Immature natural killer cell (primary cell): ENCODE data around the gene MPP7. TPM values are rescaled to one million over a fixed set of nuclear protein-coding genes. Genes with fewer than 3 reads are reported as not detected.
"Not testable (repeated sequence)": the region's sequence is repeated elsewhere in the genome, so short reads cannot be mapped to it uniquely, and the experiment has no call there.

ENCODE experiments used
- DNase-seq, 3 donors: peaks; one replicate each; pipeline ENCODE4 v3.0.0; 2022; ENCODE audit warnings: mixed read lengths in 1 of 3
- H3K27ac Mint-ChIP-seq, 6 donors: one replicate each; pipeline ENCODE4 v1.8.0; 2020; ENCODE audit warnings: mixed read lengths in 6 of 6, mild to moderate bottlenecking in 5 of 6, inconsistent platforms in 4 of 6, moderate library complexity in 3 of 6
- H3K27me3 Mint-ChIP-seq, 3 donors: one replicate each; pipeline ENCODE4 v1.8.0; 2020 to 2021; ENCODE audit warnings: low read depth in 3 of 3, mild to moderate bottlenecking in 3 of 3, mixed read lengths in 3 of 3, moderate library complexity in 3 of 3, inconsistent platforms in 1 of 3
- H3K36me3 Mint-ChIP-seq, 3 donors: one replicate each; pipeline ENCODE4 v1.8.0; 2020; ENCODE audit warnings: mixed read lengths in 3 of 3, inconsistent platforms in 2 of 3, mild to moderate bottlenecking in 2 of 3
- H3K4me1 Mint-ChIP-seq, 2 donors: one replicate each; pipeline ENCODE4 v1.8.0; 2020; ENCODE audit warnings: inconsistent platforms in 2 of 2, mild to moderate bottlenecking in 2 of 2, mixed read lengths in 2 of 2, moderate library complexity in 1 of 2
- H3K4me3 Mint-ChIP-seq, 5 donors: one replicate each; pipeline ENCODE4 v1.8.0; 2020; ENCODE audit warnings: mild to moderate bottlenecking in 5 of 5, mixed read lengths in 5 of 5, inconsistent platforms in 3 of 5, moderate library complexity in 3 of 5
- H3K9me3 Mint-ChIP-seq, 6 donors: one replicate each; pipeline ENCODE4 v1.8.0; 2020; ENCODE audit warnings: mild to moderate bottlenecking in 6 of 6, mixed read lengths in 6 of 6, inconsistent platforms in 4 of 6, moderate library complexity in 3 of 6
- polyA plus RNA-seq, 3 donors: library from polyadenylated mRNA; unstranded; fragments of 300-500 nt; fragmentation: Illumina TruSeq; gene quantifications; one replicate each; pipeline ENCODE4 v1.2.3, GENCODE V29; 2021

Gene MPP7
- 10 to 100 TPM; 11.7 to 20.9 (median 14.9) TPM for polyA plus RNA-seq

DNA sequence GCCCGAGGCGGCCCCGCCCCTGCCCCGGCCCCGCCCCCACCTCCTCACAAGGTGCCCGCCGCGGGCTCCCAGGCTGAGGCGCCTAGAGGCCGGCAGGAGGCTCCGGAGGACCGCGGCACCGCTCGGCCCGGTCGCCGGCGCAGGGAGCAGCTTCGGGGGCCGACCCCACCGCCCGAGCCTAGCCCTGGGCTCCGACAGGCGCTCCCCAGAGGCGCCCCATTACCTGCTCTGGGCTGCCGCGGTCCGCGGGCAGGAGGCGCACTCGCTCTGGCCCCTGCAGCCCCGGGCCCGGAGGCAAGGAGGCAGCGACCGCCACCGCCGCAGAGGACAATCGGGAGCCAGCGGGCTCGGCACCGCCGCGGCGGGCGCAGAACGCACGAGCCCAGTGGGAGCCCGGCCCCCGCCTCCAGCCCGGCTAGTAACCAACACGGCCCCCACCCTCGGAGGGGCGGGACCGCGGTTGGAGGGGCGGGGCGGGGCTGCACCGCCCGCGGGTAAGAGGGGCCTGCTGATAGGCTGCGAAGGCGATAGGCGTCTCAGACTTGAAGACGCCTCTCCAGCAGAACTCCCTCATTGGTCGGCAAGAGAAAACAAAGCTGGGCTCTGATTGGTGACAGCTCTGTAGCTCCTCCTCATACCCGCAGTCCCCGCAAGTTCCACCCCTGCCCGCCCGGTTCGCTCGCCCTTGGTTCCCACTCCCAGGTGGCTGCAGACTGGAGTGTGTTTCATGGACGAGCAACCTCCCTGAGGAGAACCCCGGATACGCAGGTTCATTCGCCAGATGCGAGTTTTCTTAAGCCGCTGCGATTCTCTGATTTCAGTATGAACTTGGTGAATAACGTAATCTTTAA, at the start of gene MPP7:
TSS of gene MPP7 (minus strand) at position 427 of the 851 bp plus-strand sequence. CDS start 64,460 bp downstream, outside the sequence.
- H3K4me3 Mint-ChIP-seq, result peak within 1 kb of the TSS; percentile 89 to 98 (median 94)
- H3K36me3 Mint-ChIP-seq, result no peaks in the 10 kb centered on the region
- H3K9me3 Mint-ChIP-seq, result no peaks in the 10 kb centered on the region
- H3K27ac Mint-ChIP-seq, result peak within 1 kb of the TSS; percentile 81 to 93 (median 91)
- peaks cover 29 to 36% of the 10 kb centered on the region in 2 donors for H3K4me1 Mint-ChIP-seq
- DNase-seq, result peak; percentile 97 to 98 (median 98)
- peaks cover 4 to 11% (median 6%) of the 10 kb centered on the region in 3 donors for H3K27me3 Mint-ChIP-seq

DNA sequence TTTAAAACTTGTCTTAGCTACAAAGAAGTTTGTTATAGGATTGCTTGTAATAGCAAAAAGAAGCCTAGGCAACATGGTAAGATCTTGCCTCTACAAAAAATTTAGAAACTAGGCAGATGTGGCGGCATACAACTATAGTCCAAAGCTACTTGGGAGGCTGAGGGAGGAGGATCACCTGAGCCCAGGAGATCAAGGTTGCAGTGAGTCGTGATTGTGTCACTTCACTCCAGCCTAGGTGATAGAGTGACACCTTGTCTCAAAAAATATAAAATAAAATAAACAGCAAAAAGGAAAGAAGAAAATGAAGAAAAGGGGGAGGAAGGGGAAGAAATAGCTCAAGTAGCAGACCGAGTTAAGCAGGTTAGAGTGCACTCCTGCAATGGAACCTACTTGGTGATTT, 47.0 kb upstream of the MPP7 start:
- no peak for DNase-seq
- Mint-ChIP-seq H3K9me3 (peaks cover 1 to 9% (median 5%) of the 10 kb centered on the region in 6 donors), H3K27ac (no peak overlapping the region), H3K36me3 (peaks cover 4 to 9% (median 6%) of the 10 kb centered on the region in 3 donors), H3K27me3 (peaks cover 0 to 11% (median 10%) of the 10 kb centered on the region in 3 donors), H3K4me1 (no peaks in the 10 kb centered on the region), H3K4me3 (no peak overlapping the region)

DNA sequence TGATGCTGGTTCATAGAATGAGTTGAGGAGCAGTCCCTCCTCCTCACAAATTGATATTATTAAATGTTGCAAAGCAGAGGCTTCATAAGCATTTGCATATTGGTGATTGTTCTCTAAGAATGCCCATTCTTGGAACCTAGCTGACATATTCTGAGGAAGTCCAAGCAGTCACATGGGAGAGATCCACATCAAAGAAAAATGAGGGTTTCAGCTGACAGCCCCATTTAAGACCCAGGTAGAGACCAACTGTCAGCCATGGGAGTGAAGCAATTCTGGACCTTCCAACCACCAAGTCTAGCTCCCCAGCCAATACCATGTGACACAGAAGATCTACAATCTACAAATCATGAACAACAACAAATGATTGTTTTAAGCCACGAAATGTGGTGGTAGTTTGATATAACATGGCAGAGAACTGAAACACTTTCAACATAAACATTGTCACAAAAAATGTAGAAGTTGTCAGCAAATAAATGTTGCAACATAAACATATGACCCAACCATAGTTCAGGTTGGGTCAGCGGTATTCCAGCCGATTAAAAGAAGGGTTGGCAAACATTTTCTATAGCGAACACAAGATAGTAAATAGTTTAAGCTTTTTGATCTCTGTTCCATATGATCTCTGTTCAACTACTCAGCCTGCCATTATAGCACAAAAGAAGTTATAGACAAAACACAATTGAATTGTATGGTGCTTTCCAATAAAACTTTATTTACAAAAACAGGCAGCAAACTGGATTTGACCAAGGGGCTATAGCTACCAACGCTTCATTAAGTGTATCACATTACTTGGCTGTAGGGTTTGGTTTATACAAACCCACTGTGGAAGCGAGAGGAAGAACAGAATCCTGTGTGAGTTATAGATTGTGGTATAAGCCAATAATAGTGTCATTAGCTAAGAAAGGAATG, 41.4 kb upstream of the MPP7 start:
- DNase-seq, result no peak
- Mint-ChIP-seq H3K9me3 (peaks cover 1 to 9% (median 5%) of the 10 kb centered on the region in 6 donors), H3K27ac (no peak overlapping the region), H3K27me3 (peaks cover 1 to 16% (median 10%) of the 10 kb centered on the region in 3 donors), H3K36me3 (peaks cover 0 to 13% (median 11%) of the 10 kb centered on the region in 3 donors), H3K4me1 (no peaks in the 10 kb centered on the region), H3K4me3 (no peak overlapping the region)

DNA sequence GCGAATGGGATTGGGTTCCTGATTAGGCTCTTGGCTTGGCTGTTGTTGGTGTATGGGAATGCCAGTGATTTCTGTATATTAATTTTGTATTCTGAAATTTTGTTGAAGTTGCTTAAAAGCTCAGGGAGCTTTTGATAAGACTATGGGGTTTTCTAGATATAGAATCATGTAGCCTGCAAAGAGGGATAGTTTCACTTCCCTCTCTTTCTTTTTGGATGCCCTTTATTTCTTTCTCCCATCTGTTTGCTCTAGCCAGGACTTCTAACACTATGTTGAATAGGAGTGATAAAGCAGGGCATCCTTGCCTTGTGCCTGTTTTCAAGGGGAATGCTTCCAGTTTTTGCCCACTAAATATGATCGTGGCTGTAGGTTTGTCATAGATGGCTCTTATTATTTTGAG, 40.4 kb upstream of the MPP7 start:
- no peak overlapping the region for H3K4me3 Mint-ChIP-seq
- DNase-seq, result no peak
- peaks cover 1 to 9% (median 5%) of the 10 kb centered on the region in 6 donors for H3K9me3 Mint-ChIP-seq
- H3K36me3 Mint-ChIP-seq, result peaks cover 0 to 13% (median 11%) of the 10 kb centered on the region in 3 donors
- no peaks in the 10 kb centered on the region for H3K4me1 Mint-ChIP-seq
- peaks cover 3 to 16% (median 10%) of the 10 kb centered on the region in 3 donors for H3K27me3 Mint-ChIP-seq
- no peak overlapping the region for H3K27ac Mint-ChIP-seq

DNA sequence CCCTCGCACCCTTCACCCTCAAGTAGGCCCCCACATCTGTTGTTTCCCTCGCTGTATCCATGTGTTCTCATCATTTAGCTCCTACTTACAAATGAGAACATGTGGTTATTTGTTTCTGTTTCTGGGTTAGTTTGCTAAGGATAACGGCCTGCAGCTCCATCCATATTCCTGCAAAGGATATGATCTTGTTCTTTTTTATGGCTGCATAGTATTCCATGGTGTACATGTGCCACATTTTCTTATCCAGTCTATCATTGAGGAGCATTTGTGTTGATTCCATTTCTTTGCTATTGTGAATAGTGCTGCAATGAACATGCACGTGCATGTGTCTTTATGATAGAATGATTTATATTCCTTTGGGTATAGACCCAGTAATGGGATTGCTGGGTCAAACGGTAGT, 38.8 kb upstream of the MPP7 start:
- H3K4me3 Mint-ChIP-seq, DNase-seq, H3K9me3 Mint-ChIP-seq, H3K36me3 Mint-ChIP-seq, H3K27ac Mint-ChIP-seq: not testable (repeated sequence)
- peaks cover 10 to 11% of the 10 kb centered on the region in 2 donors for H3K4me1 Mint-ChIP-seq
- peaks cover 3 to 15% (median 8%) of the 10 kb centered on the region in 3 donors for H3K27me3 Mint-ChIP-seq

DNA sequence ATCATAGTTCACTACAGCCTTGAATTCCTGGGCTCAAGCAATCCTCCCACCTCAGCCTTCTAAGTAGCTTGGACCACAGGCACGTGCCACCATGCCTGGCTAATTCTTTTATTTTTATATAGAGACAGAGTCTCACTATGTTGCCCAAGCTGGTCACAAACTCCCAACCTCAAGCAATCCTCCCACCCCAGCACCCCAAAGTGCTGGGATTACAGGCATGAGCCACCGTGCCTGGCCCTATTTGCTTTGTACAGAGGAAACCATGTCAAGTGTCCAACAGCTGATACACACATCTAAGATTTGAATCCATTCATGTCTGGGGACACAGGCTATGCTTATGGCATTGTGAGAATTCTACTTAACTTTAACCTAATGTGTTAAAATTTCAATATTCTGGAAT, 29.9 kb upstream of the MPP7 start:
- DNase-seq, result peak in 2 of 3 donors; percentile 5 to 9
- Mint-ChIP-seq H3K36me3 (peaks cover 0 to 3% (median 0%) of the 10 kb centered on the region in 3 donors), H3K27ac (peak overlapping the region; percentile 99 to 100 (median 100)), H3K27me3 (peaks cover 20 to 27% (median 26%) of the 10 kb centered on the region in 3 donors), H3K4me3 (peak overlapping the region; percentile 27 to 94 (median 75)), H3K9me3 (peaks cover 0 to 2% (median 0%) of the 10 kb centered on the region in 6 donors), H3K4me1 (peaks cover 64 to 83% of the 10 kb centered on the region in 2 donors)

DNA sequence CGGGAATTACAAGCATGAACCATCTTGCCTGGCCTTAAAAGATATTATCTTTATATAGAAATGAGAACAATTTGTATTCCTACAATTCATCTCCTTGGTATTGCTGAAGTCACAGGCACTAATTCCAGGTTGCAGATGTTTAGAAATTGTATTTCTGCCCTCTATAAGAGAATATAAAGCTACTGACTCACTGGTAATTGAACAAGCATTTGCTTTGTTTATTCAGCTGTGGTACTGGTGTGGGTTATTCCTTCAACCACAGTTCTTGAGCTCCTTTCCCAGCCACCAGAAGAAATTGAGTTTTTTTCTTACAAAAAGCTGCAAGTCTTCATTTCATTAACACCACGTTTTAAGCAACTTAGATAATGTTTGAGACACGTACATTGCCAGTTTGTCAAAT, 29.0 kb upstream of the MPP7 start:
- peak; percentile 24 to 36 (median 33) for DNase-seq
- Mint-ChIP-seq H3K27me3 (peaks cover 20 to 27% (median 26%) of the 10 kb centered on the region in 3 donors), H3K4me3 (peak overlapping the region; percentile 26 to 94 (median 73)), H3K27ac (peak overlapping the region; percentile 99 to 100 (median 100)), H3K9me3 (peaks cover 0 to 2% (median 0%) of the 10 kb centered on the region in 6 donors), H3K4me1 (peaks cover 57 to 78% of the 10 kb centered on the region in 2 donors), H3K36me3 (peaks cover 0 to 3% (median 0%) of the 10 kb centered on the region in 3 donors)

DNA sequence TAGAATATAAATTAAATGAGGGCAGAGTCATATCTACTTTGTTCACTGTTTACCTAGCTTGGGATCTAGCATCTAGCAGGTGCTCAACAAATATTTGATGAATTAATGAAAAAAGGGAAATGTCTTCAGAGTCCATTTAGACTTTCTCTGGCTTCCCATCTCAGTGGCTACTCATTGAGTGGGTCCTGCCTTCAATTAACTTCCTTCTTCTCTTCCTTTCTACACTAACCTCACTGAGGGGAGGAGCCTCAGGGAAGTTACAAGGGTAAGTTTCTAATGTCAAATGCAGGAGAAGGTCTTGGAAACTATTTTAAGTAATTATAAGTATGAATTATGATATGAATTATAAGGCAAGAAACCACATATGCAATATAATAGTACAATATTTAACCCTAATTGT, 28.2 kb upstream of the MPP7 start:
- Mint-ChIP-seq H3K4me3 (peak overlapping the region; percentile 14 to 69 (median 41)), H3K27ac (peak overlapping the region; percentile 79 to 99 (median 87)), H3K4me1 (peaks cover 58 to 78% of the 10 kb centered on the region in 2 donors), H3K27me3 (peaks cover 20 to 24% (median 24%) of the 10 kb centered on the region in 3 donors), H3K36me3 (peaks cover 0 to 4% (median 3%) of the 10 kb centered on the region in 3 donors), H3K9me3 (peaks cover 0 to 2% (median 0%) of the 10 kb centered on the region in 6 donors)
- DNase-seq, result no peak

DNA sequence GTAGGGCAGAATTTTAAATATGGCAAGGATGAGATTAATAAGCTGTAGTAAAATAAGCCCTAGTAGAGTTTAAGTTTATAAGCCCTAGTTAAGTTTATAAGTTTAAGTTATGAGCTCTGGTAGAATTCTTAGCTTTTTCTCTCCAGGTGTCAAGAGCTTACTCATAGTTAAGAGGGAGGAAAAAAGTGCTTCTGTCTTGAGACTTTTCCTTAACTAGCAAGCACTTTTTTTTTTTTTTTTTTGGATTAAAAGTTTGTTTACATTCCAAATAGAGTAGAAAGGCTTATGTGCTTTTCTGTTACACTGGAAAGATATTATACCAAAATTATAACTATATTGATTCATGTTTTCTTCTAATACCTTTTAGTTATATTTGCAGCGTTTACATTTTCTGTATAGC, 25.5 kb upstream of the MPP7 start:
- H3K27ac Mint-ChIP-seq, result peak overlapping the region in 2 of 6 donors; percentile 35 to 84
- no peak overlapping the region for H3K4me3 Mint-ChIP-seq
- H3K9me3 Mint-ChIP-seq, result no peaks in the 10 kb centered on the region
- H3K4me1 Mint-ChIP-seq, result peaks cover 40 to 57% of the 10 kb centered on the region in 2 donors
- DNase-seq, result no peak
- H3K27me3 Mint-ChIP-seq, result peaks cover 3 to 4% (median 3%) of the 10 kb centered on the region in 3 donors
- H3K36me3 Mint-ChIP-seq, result peaks cover 0 to 4% (median 3%) of the 10 kb centered on the region in 3 donors

DNA sequence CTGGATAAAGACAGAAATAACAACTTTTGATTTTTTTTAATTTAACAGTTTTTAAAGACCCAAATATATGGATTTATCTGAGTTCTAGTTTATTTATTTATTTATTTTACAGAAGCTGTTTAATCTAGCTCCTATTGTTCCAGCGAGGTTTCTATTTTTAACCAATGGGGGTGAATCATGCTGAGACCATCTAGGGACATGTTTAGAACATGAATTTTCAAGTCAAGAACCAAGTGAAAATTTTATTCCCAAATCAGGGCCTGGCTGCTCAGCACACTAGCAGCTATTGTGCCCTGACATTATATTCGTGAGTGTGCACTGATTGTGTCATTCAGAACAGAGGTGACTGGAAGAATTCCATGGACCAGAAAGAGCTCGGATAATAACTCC, 24.6 kb upstream of the MPP7 start:
- peak overlapping the region in 2 of 6 donors; percentile 34 to 40 for H3K27ac Mint-ChIP-seq
- no peak overlapping the region for H3K4me3 Mint-ChIP-seq

DNA sequence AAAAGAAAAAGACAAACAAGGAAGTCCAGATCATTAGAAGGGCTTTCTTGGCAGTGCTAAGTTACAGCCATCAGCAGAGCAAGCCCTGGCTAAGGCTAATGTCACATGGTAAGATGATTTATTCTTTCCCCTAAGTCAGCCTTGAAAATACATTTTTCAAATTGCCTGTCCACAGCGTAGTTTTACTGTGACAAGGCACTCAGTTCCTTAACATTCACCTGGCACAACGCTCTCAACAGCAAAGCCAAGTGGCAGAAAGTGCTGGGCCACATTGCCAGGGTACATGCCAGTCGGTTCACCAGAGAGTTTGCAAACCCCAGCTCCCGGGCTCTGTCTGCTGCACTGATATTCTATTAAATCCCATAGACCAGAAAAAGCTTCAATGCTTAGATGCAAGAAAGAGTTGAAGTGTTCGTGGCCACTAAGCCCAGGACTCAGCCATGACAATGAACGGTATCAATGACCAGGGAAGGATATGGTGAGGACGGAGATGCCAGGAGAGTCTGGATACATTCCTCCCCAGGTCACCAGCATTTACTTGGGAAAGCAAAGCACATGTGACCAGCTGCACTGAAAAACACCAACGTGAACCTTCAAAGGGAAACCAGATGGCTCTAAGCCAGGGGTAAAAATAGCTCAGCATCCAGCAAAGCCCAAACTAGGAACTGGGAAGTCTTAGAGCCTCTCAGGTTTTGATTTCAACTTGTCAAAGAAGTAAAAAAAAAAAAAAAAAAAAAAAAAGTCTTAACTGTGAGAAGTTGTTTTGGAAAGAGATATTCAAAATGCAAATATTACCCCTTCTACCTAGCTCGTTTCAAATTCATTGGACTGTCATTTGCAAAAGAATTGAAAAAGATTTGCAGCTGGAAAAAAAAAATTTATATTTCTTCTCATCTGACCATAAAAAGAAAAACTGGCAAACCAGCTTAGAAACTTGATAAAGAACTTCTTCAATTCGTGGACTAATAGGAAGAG, 23.9 kb upstream of the MPP7 start:
- no peaks in the 10 kb centered on the region for H3K9me3 Mint-ChIP-seq
- peaks cover 26 to 41% of the 10 kb centered on the region in 2 donors for H3K4me1 Mint-ChIP-seq
- peaks cover 0 to 1% (median 0%) of the 10 kb centered on the region in 3 donors for H3K27me3 Mint-ChIP-seq
- no peak overlapping the region for H3K4me3 Mint-ChIP-seq
- H3K27ac Mint-ChIP-seq, result peak overlapping the region in 2 of 6 donors; percentile 63 to 65
- H3K36me3 Mint-ChIP-seq, result peaks cover 4 to 10% (median 7%) of the 10 kb centered on the region in 3 donors
- no peak for DNase-seq

More for the DNA sequence above, 24.6 kb upstream of the MPP7 start:
- peaks cover 33 to 48% of the 10 kb centered on the region in 2 donors for H3K4me1 Mint-ChIP-seq
- no peaks in the 10 kb centered on the region for H3K9me3 Mint-ChIP-seq
- H3K36me3 Mint-ChIP-seq, result peaks cover 2 to 6% (median 6%) of the 10 kb centered on the region in 3 donors
- peaks cover 0 to 1% (median 0%) of the 10 kb centered on the region in 3 donors for H3K27me3 Mint-ChIP-seq
- no peak for DNase-seq

DNA sequence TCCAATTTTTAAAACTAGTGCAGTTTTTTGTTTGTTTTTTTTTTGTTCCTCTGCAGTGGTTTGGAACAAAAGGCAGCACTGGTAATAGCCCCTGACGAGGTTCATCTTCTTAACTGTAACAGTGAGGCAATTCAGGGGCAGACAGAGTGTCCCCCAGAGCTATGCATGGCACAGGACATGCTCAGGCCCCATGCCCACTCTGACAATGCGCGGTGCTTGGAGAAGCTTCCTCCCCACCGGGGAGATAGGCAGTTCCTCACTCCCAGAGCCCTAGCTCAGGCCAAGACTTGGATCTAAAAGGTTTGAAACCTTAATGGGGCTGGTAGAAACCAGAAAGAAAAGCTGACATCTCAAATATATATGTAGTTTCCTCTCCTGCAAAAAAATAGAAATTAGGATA, 17.9 kb upstream of the MPP7 start:
- Mint-ChIP-seq H3K27me3 (no peaks in the 10 kb centered on the region), H3K27ac (peak overlapping the region in 1 of 6 donors; percentile 19), H3K9me3 (no peaks in the 10 kb centered on the region), H3K36me3 (peaks cover 4 to 14% (median 11%) of the 10 kb centered on the region in 3 donors), H3K4me3 (no peak overlapping the region), H3K4me1 (no peaks in the 10 kb centered on the region)
- no peak for DNase-seq
